HepG2 (cell line): Measurements from ENCODE around the gene AP3D1. TPM values are rescaled to one million over a fixed set of nuclear protein-coding genes. Genes with fewer than 3 reads are reported as not detected.

Experiments
- ATF5 ChIP-seq: sonication (generic); formaldehyde crosslinking; IDR thresholded peaks from 2 replicates; pipeline ENCODE4 v1.4.0; 2020; ENCODE audit warnings: mild to moderate bottlenecking, low read depth, missing genetic modification reagents
- CBX1 ChIP-seq: IDR thresholded peaks from one replicate; pipeline ENCODE4 v1.6.1; 2016; ENCODE audit warnings: antibody characterized with exemption, low read depth
- MBNL3 ChIP-seq: fragments of 250-450 bp; sonication (Bioruptor Pico); conservative IDR thresholded peaks from 2 replicates; pipeline ENCODE4 v1.8.0; 2022; ENCODE audit warnings: mild to moderate bottlenecking, inconsistent platforms
- MIXL1 ChIP-seq: IDR thresholded peaks from 2 replicates; pipeline ENCODE4 v1.6.1; 2016
- MXI1 ChIP-seq: IDR thresholded peaks from 3 replicates; pipeline ENCODE4 v1.6.1; 2012; ENCODE audit warnings: low read depth, low read length, inconsistent platforms, borderline replicate concordance
- NFE2L1 ChIP-seq: sonication (generic); formaldehyde crosslinking; IDR thresholded peaks from 2 replicates; pipeline ENCODE4 v1.4.0; 2020; ENCODE audit warnings: missing genetic modification reagents, mild to moderate bottlenecking, borderline replicate concordance
- RBAK ChIP-seq: sonication (generic); formaldehyde crosslinking; IDR thresholded peaks from 2 replicates; pipeline ENCODE4 v1.5.1; 2020; ENCODE audit warnings: mild to moderate bottlenecking, missing genetic modification reagents
- SOX6 ChIP-seq, 2 experiments: fragments of 450-650 bp in 1 of 2; sonication (generic) in 1 of 2; formaldehyde crosslinking in 1 of 2; IDR thresholded peaks; 2 replicates each; pipeline versions ENCODE4 v1.4.0 to v1.6.1; 2017 to 2020; ENCODE audit warnings: antibody characterized with exemption in 1 of 2, mild to moderate bottlenecking in 1 of 2, missing genetic modification reagents in 1 of 2
- ZBTB14 ChIP-seq: sonication (generic); formaldehyde crosslinking; IDR thresholded peaks from 2 replicates; pipeline ENCODE4 v1.4.0; 2020; ENCODE audit warnings: missing genetic modification reagents
- ZEB1 ChIP-seq: IDR thresholded peaks from 2 replicates; pipeline ENCODE4 v1.6.1; 2012; ENCODE audit warnings: mild to moderate bottlenecking, low read depth, inconsistent platforms; ENCODE audit not compliant: insufficient replicate concordance
- ZNF614 ChIP-seq: IDR thresholded peaks from 2 replicates; pipeline ENCODE4 v1.6.1; 2018; ENCODE audit warnings: missing biosample characterization, missing genetic modification reagents, inconsistent platforms, borderline replicate concordance
- ZNF629 ChIP-seq: sonication (generic); formaldehyde crosslinking; conservative IDR thresholded peaks from 2 replicates; pipeline ENCODE4 v1.5.0; 2020; ENCODE audit warnings: missing genetic modification reagents
- ZNF878 ChIP-seq: sonication (generic); formaldehyde crosslinking; IDR thresholded peaks from 2 replicates; pipeline ENCODE4 v1.8.1; 2023; ENCODE audit warnings: mild to moderate bottlenecking, missing genetic modification reagents, moderate library complexity
- polyA plus RNA-seq, 8 experiments: library from polyadenylated mRNA; depleted of rRNA in 3 of 8; stranded (reverse) in 7 of 8; unstranded in 1 of 8; fragments of >200 nt; fragmentation: Illumina TruSeq in 4 of 8; extraction: Trizol in 4 of 8; gene quantifications; 2 replicates each; pipeline versions ENCODE4 v1.2.1 to v1.2.3, GENCODE V29; 2011 to 2016; ENCODE audit warnings: low read depth in 4 of 8, missing spikeins in 1 of 8, mixed read lengths in 1 of 8; ENCODE audit not compliant: insufficient read depth in 1 of 8
- total RNA-seq, 5 experiments: library from RNA; depleted of rRNA; stranded (reverse); fragments of >200 nt; fragmentation: Illumina TruSeq; extraction: Trizol; gene quantifications; 2 replicates each; pipeline ENCODE4 v1.2.3, GENCODE V29; 2016; ENCODE audit warnings: low read depth in 1 of 5
- TF ChIP-seq, protein P1 (sequence below): sonication (generic); formaldehyde crosslinking; IDR thresholded peaks from 2 replicates; pipeline ENCODE4 v1.5.0; 2020; ENCODE audit warnings: missing genetic modification reagents
- TF ChIP-seq, protein P2 (sequence below): sonication (generic); formaldehyde crosslinking; IDR thresholded peaks from 2 replicates; pipeline ENCODE4 v1.8.1; 2023; ENCODE audit warnings: mild to moderate bottlenecking, moderate library complexity, missing genetic modification reagents
- TF ChIP-seq, protein P3 (sequence below): sonication (generic); formaldehyde crosslinking; IDR thresholded peaks from 2 replicates; pipeline ENCODE4 v1.8.0; 2022; ENCODE audit warnings: low read depth, missing genetic modification reagents
- TF ChIP-seq, protein P4 (sequence below): sonication (generic); formaldehyde crosslinking; IDR thresholded peaks from 2 replicates; pipeline ENCODE4 v1.4.0; 2020; ENCODE audit warnings: missing genetic modification reagents
- TF ChIP-seq, protein P5 (sequence below): sonication (generic); formaldehyde crosslinking; IDR thresholded peaks from 2 replicates; pipeline ENCODE4 v1.4.0; 2020; ENCODE audit warnings: missing genetic modification reagents

The AP3D1 gene
- total and polyA plus RNA-seq, 2 of the 13 experiments (the other 11 are each of a cell fraction or from before 2014, with no cell fraction given) = 68.0 to 82.6 TPM

GRCh38 chr19:2064788-2065524 is 86.4 kb downstream of the AP3D1 start (continued):
- TF ChIP-seq, protein P1, sequence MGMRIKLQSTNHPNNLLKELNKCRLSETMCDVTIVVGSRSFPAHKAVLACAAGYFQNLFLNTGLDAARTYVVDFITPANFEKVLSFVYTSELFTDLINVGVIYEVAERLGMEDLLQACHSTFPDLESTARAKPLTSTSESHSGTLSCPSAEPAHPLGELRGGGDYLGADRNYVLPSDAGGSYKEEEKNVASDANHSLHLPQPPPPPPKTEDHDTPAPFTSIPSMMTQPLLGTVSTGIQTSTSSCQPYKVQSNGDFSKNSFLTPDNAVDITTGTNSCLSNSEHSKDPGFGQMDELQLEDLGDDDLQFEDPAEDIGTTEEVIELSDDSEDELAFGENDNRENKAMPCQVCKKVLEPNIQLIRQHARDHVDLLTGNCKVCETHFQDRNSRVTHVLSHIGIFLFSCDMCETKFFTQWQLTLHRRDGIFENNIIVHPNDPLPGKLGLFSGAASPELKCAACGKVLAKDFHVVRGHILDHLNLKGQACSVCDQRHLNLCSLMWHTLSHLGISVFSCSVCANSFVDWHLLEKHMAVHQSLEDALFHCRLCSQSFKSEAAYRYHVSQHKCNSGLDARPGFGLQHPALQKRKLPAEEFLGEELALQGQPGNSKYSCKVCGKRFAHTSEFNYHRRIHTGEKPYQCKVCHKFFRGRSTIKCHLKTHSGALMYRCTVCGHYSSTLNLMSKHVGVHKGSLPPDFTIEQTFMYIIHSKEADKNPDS (CRISPR knock-in tag) = no peak
- TF ChIP-seq ATF5 (CRISPR knock-in tag) = no peak
- TF ChIP-seq, protein P2, sequence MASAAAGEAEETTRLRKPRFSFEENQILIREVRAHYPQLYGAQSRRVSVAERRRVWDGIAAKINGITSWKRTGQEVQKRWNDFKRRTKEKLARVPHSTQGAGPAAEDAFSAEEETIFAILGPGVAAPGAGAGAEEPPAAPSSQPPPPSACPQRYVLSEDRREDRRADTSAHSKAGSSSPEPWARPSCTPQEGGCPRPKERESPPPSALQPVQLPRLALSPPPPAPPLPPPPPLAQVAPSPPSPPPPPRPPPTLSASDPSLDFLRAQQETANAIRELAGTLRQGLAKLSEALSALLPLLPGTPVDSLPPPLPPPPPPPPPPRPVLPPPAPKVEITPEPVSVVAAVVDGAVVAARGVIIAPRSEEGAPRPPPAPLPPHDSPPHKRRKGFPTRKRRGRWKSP (CRISPR knock-in tag) = no peak
- TF ChIP-seq ZNF878 (CRISPR knock-in tag) = no peak
- TF ChIP-seq ZNF629 (CRISPR knock-in tag) = 0 out of 2 replicates have a peak, but pooled peaks have one; percentile 5
- no peak; the same call in 2 of the 3 replicates for TF ChIP-seq MXI1
- TF ChIP-seq, protein P3, sequence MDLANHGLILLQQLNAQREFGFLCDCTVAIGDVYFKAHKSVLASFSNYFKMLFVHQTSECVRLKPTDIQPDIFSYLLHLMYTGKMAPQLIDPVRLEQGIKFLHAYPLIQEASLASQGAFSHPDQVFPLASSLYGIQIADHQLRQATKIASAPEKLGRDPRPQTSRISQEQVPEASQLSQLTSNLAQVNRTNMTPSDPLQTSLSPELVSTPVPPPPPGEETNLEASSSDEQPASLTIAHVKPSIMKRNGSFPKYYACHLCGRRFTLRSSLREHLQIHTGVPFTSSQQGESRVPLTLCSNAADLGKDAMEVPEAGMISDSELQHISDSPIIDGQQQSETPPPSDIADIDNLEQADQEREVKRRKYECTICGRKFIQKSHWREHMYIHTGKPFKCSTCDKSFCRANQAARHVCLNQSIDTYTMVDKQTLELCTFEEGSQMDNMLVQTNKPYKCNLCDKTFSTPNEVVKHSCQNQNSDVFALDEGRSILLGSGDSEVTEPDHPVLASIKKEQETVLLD (CRISPR knock-in tag) = no peak
- no peak for TF ChIP-seq ZNF614 (CRISPR knock-in tag)
- TF ChIP-seq NFE2L1 (CRISPR knock-in tag) = 0 out of 2 replicates have a peak, but pooled peaks have one; percentile 8
- TF ChIP-seq, protein P4, sequence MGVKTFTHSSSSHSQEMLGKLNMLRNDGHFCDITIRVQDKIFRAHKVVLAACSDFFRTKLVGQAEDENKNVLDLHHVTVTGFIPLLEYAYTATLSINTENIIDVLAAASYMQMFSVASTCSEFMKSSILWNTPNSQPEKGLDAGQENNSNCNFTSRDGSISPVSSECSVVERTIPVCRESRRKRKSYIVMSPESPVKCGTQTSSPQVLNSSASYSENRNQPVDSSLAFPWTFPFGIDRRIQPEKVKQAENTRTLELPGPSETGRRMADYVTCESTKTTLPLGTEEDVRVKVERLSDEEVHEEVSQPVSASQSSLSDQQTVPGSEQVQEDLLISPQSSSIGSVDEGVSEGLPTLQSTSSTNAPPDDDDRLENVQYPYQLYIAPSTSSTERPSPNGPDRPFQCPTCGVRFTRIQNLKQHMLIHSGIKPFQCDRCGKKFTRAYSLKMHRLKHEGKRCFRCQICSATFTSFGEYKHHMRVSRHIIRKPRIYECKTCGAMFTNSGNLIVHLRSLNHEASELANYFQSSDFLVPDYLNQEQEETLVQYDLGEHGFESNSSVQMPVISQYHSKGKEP = no peak
- TF ChIP-seq, protein P5, sequence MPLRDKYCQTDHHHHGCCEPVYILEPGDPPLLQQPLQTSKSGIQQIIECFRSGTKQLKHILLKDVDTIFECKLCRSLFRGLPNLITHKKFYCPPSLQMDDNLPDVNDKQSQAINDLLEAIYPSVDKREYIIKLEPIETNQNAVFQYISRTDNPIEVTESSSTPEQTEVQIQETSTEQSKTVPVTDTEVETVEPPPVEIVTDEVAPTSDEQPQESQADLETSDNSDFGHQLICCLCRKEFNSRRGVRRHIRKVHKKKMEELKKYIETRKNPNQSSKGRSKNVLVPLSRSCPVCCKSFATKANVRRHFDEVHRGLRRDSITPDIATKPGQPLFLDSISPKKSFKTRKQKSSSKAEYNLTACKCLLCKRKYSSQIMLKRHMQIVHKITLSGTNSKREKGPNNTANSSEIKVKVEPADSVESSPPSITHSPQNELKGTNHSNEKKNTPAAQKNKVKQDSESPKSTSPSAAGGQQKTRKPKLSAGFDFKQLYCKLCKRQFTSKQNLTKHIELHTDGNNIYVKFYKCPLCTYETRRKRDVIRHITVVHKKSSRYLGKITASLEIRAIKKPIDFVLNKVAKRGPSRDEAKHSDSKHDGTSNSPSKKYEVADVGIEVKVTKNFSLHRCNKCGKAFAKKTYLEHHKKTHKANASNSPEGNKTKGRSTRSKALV (CRISPR knock-in tag) = 0 out of 2 replicates have a peak, but pooled peaks have one; percentile 30
- no peak for TF ChIP-seq CBX1
- no peak for TF ChIP-seq ZEB1
- TF ChIP-seq MBNL3 (CRISPR knock-in tag) = no peak
- no peak for TF ChIP-seq ZBTB14 (CRISPR knock-in tag)
- no peak for TF ChIP-seq MIXL1 (CRISPR knock-in tag)
- TF ChIP-seq RBAK (CRISPR knock-in tag) = no peak
- TF ChIP-seq SOX6 (IDR thresholded peaks at IDR 0.05) = no peak
- peak; percentile 26; the same call in 1 of the 2 replicates for TF ChIP-seq SOX6 (CRISPR knock-in tag; IDR thresholded peaks at IDR 0.05)
